Ishikawa (cell line): ENCODE results near the gene XPO6.

Experiments
- CEBPB ChIP-seq: IDR thresholded peaks from 2 replicates; pipeline ENCODE4 v1.6.1; 2012
- CREB1 ChIP-seq: IDR thresholded peaks from 2 replicates; pipeline ENCODE4 v1.6.1; 2012; ENCODE audit warnings: low read depth
- EGR1 ChIP-seq: IDR thresholded peaks from 2 replicates; pipeline ENCODE4 v1.6.1; 2012
- EP300 ChIP-seq: IDR thresholded peaks from 2 replicates; pipeline ENCODE4 v1.6.1; 2012; ENCODE audit warnings: borderline replicate concordance
- FOXM1 ChIP-seq: IDR thresholded peaks from 2 replicates; pipeline ENCODE4 v1.6.1; 2012; ENCODE audit warnings: low read depth, borderline replicate concordance
- NFIC ChIP-seq: IDR thresholded peaks from 2 replicates; pipeline ENCODE4 v1.6.1; 2012
- RAD21 ChIP-seq: IDR thresholded peaks from 2 replicates; pipeline ENCODE4 v1.6.1; 2012; ENCODE audit warnings: low read depth
- REST ChIP-seq: IDR thresholded peaks from 2 replicates; pipeline ENCODE4 v1.6.1; 2012; ENCODE audit warnings: low read depth, mild to moderate bottlenecking
- TAF1 ChIP-seq: IDR thresholded peaks from 2 replicates; pipeline ENCODE4 v1.6.1; 2012; ENCODE audit warnings: low read depth, mild to moderate bottlenecking
- TCF12 ChIP-seq: IDR thresholded peaks from 2 replicates; pipeline ENCODE4 v1.6.1; 2012; ENCODE audit warnings: low read depth
- TEAD4 ChIP-seq: IDR thresholded peaks from 2 replicates; pipeline ENCODE4 v1.6.1; 2012
- YY1 ChIP-seq: IDR thresholded peaks from 2 replicates; pipeline ENCODE4 v1.6.1; 2012; ENCODE audit warnings: low read depth
- ZBTB7A ChIP-seq: IDR thresholded peaks from 2 replicates; pipeline ENCODE4 v1.6.1; 2012; ENCODE audit warnings: low read depth
- TF ChIP-seq, protein P1 (sequence below): IDR thresholded peaks from 2 replicates; pipeline ENCODE4 v1.6.1; 2012
- TF ChIP-seq, protein P2 (sequence below): IDR thresholded peaks from 2 replicates; pipeline ENCODE4 v1.6.1; 2012

Gene XPO6

GRCh38 chr16:28208824-28209223 lies 2.9 kb downstream of the XPO6 start:
- TF ChIP-seq TCF12 (no peak), TAF1 (no peak), EP300 (no peak), YY1 (no peak), FOXM1 (no peak)
- TF ChIP-seq, protein P1, sequence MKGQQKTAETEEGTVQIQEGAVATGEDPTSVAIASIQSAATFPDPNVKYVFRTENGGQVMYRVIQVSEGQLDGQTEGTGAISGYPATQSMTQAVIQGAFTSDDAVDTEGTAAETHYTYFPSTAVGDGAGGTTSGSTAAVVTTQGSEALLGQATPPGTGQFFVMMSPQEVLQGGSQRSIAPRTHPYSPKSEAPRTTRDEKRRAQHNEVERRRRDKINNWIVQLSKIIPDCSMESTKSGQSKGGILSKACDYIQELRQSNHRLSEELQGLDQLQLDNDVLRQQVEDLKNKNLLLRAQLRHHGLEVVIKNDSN = no peak

GRCh38 chr16:28208131-28208530 lies 3.6 kb downstream of the XPO6 start:
- TF ChIP-seq TCF12 = no peak
- no peak for TF ChIP-seq RAD21
- TF ChIP-seq TEAD4 = no peak
- no peak for TF ChIP-seq YY1
- TF ChIP-seq, protein P2, sequence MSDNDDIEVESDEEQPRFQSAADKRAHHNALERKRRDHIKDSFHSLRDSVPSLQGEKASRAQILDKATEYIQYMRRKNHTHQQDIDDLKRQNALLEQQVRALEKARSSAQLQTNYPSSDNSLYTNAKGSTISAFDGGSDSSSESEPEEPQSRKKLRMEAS = no peak
- TF ChIP-seq NFIC = no peak
- no peak for TF ChIP-seq CEBPB
- no peak for TF ChIP-seq CREB1
- TF ChIP-seq EGR1 = no peak

GRCh38 chr16:28207399-28207798 lies 4.4 kb downstream of the XPO6 start:
- no peak for TF ChIP-seq TEAD4

DNA sequence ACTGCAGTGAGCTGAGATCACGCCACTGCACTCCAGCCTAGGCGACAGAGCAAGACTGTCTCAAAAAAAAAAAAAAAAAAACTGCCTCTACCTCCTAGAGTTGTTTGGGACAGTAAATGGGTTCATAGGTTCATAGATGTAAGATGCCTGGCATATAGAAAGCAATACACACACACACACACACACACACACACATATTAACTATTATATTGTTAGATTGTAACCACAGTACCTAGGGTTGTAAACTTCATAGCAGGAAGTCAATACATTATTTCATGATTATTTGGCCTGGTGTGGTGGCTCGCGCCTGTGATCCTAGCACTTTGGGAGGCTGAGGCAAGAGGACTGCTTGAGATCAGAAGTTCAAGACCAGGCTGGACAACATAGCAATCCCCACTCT lies 5.8 kb downstream of the XPO6 start:
- TF ChIP-seq FOXM1 (no peak), TCF12 (no peak), REST (no peak), CEBPB (no peak), TEAD4 (no peak), EP300 (no peak), YY1 (no peak), RAD21 (no peak)

DNA sequence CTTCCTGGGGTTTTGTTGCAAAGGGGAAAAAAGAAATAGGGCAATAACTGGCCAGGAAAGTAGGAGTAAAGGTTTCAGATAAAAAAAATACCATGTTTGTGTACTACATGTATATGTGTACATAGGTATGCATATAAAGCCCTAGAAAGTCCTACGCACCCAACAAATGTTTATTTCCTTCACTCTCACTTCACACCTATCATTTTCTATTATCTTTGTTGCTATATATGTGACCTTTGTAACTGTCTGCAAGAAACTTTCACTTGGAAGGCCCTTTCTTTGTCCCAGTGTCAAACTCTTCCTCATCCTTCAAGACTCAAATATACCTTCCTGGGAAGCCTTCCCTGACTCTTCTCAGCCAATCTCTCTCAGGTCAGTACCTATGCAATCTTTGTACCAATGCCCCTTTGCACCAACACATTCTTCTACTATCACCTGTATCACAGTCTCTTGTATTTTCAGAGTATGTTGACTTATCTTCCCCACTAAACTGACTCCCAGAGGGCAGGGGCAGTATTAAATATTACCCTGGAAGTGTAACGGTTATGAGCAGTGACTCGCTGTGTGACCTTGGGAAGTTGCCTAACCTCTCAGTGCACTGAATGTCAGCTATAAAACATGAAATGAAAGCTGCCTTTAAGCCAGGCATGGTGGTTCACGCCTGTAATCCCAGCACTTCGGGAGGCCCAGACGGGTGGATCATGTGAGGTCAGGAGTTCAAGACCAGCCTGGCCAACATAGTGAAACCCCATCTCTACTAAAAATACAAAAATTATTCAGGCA lies 6.5 kb downstream of the XPO6 start:
- TF ChIP-seq RAD21 (no peak), YY1 (no peak), NFIC (no peak), EP300 (no peak), TCF12 (no peak), TEAD4 (no peak), CREB1 (no peak), REST (no peak), FOXM1 (no peak), ZBTB7A (no peak), EGR1 (no peak), CEBPB (no peak), TAF1 (no peak)
- TF ChIP-seq, protein P1 = no peak
- TF ChIP-seq, protein P2 = no peak

GRCh38 chr16:28204622-28205021 lies 7.1 kb downstream of the XPO6 start:
- no peak for TF ChIP-seq TAF1
- TF ChIP-seq, protein P2 = no peak
- no peak for TF ChIP-seq REST
- no peak for TF ChIP-seq YY1
- TF ChIP-seq ZBTB7A = no peak
- TF ChIP-seq, protein P1 = no peak
- no peak for TF ChIP-seq EGR1
- no peak for TF ChIP-seq TCF12
- TF ChIP-seq EP300 = no peak
- no peak for TF ChIP-seq NFIC
- no peak for TF ChIP-seq CEBPB
- TF ChIP-seq CREB1 = no peak
- no peak for TF ChIP-seq TEAD4
